Lower lobe of right lung (tissue), 2 donors: Measurements from ENCODE around the gene AURKAIP1. TPM values are rescaled to one million over a fixed set of nuclear protein-coding genes. Genes with fewer than 3 reads are reported as not detected.

Experiments
- ATAC-seq, 2 donors: fragments of 200-7000 bp; cut with Tn5 transposase; one replicate each; pipeline ENCODE4 v1.9.1; 2020 to 2022; ENCODE audit warnings: mild to moderate bottlenecking in 2 of 2, moderate library complexity in 2 of 2
- DNase-seq: peaks from one replicate; pipeline ENCODE4 v3.0.0-alpha.2; 2020
- H3K27ac ChIP-seq: fragments of 200-600 bp; one replicate; pipeline ENCODE4 v1.8.0; 2022
- H3K27me3 ChIP-seq: fragments of 200-600 bp; one replicate; pipeline ENCODE4 v1.8.0; 2022; ENCODE audit warnings: low read depth
- H3K36me3 ChIP-seq: fragments of 200-600 bp; one replicate; pipeline ENCODE4 v1.8.0; 2022; ENCODE audit warnings: mild to moderate bottlenecking
- H3K4me1 ChIP-seq: fragments of 200-600 bp; one replicate; pipeline ENCODE4 v1.8.0; 2022
- H3K4me3 ChIP-seq: fragments of 200-600 bp; one replicate; pipeline ENCODE4 v1.8.0; 2022; ENCODE audit warnings: mild to moderate bottlenecking
- H3K9me3 ChIP-seq: fragments of 200-600 bp; one replicate; pipeline ENCODE4 v1.8.0; 2022
- CTCF ChIP-seq: fragments of 200-600 bp; IDR thresholded peaks from one replicate; pipeline ENCODE4 v1.8.0; 2022; ENCODE audit warnings: antibody characterized with exemption, mild to moderate bottlenecking
- intact Hi-C: fragments of 100-400 bp; cut with DNase I; formaldehyde crosslinking; loops from one replicate; pipeline ENCODE4 v1.11.0; 2022
- total RNA-seq: library from RNA; stranded (reverse); fragmentation: NEBNext Ultra II Directional; extraction: Animal tissue kit (Norgen Biotek cat#: 25700); gene quantifications from one replicate; pipeline ENCODE4 v1.2.1, GENCODE V29; 2021
- donor health status: DM: no; HTN: yes; CAD: no; lungs with severe emphysema.

The AURKAIP1 gene
- total RNA-seq, 1 donor from 2014 or later = 82.4 TPM

DNA sequence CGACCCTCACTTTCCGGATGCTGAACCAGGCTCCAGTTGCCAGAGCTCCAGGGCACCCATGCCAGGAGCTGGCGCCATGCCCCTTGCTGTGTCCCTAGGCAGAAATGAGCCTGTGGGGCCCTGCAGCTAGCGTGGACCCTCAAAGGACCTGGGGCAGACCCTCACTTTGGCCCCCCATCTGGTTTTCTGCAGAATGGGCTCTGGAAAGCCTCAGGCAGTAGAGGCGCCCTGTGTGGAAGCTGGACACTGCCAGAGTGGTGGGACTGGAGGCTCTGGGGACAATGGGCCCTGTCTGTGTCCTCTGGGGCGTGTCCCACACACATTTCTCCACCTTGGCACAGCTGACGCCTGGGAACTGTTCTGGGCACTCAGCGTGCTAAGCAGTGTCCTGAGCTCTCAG lies 6.3 kb upstream of the AURKAIP1 start:
- Histone ChIP-seq H3K27ac (no peak overlapping the region), H3K4me3 (no peak overlapping the region), H3K4me1 (peaks cover 4% of the 10 kb centered on the region), H3K27me3 (no peaks in the 10 kb centered on the region), H3K36me3 (peaks cover 29% of the 10 kb centered on the region), H3K9me3 (no peaks in the 10 kb centered on the region)
- DNase-seq (no peak), ATAC-seq (peak in 1 of 2 donors; percentile 9)
- no peak for TF ChIP-seq CTCF
- intact Hi-C loops = no loop called here

GRCh38 chr1:1380860-1381259 lies 5.9 kb upstream of the AURKAIP1 start:
- Histone ChIP-seq H3K9me3 (no peaks in the 10 kb centered on the region), H3K36me3 (peaks cover 25% of the 10 kb centered on the region), H3K4me1 (peaks cover 8% of the 10 kb centered on the region), H3K4me3 (no peak overlapping the region), H3K27me3 (no peaks in the 10 kb centered on the region), H3K27ac (no peak overlapping the region)
- ATAC-seq (peak in 1 of 2 donors; percentile 3), DNase-seq (no peak)
- TF ChIP-seq CTCF = no peak
- intact Hi-C loops = no loop called here

GRCh38 chr1:1377540-1378205 lies 2.7 kb upstream of the AURKAIP1 start:
- no peak for DNase-seq
- Histone ChIP-seq H3K9me3 (no peaks in the 10 kb centered on the region), H3K4me3 (no peak overlapping the region), H3K4me1 (peaks cover 28% of the 10 kb centered on the region), H3K36me3 (peaks cover 27% of the 10 kb centered on the region), H3K27ac (no peak overlapping the region), H3K27me3 (no peaks in the 10 kb centered on the region)
- no peak for ATAC-seq
- TF ChIP-seq CTCF = no peak
- intact Hi-C loops = no loop called here

- ATAC-seq (no peak), DNase-seq (no peak)
- intact Hi-C loops = no loop called here
- Histone ChIP-seq H3K4me1 (peaks cover 37% of the 10 kb centered on the region), H3K4me3 (no peak overlapping the region), H3K36me3 (peaks cover 25% of the 10 kb centered on the region), H3K27ac (no peak overlapping the region), H3K9me3 (no peaks in the 10 kb centered on the region), H3K27me3 (no peaks in the 10 kb centered on the region)
- no peak for TF ChIP-seq CTCF
Observed at GRCh38 chr1:1376551-1377226, 1.7 kb upstream of the AURKAIP1 start.

DNA sequence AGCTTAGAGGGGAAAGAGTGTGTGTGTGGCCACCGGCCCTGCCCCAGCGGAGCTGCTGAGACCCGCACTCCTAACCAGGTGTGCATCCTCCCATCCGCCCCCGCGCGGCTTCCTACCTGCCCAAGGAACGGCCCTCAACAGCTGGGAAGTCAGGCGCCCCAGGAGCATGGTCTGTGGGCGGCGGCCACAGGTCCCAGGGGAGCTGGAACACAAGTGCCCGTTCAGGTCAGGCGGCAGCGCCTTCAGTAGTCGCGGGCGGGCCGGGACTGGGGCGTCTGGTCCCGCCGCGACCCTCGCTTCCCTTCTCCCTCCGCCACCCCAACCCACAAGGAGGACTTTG lies 448 bp downstream of the AURKAIP1 start:
- peak; percentile 64 for DNase-seq
- Histone ChIP-seq H3K9me3 (no peaks in the 10 kb centered on the region), H3K36me3 (peaks cover 18% of the 10 kb centered on the region), H3K27me3 (no peaks in the 10 kb centered on the region), H3K4me1 (peaks cover 45% of the 10 kb centered on the region), H3K27ac (peak overlapping the region; percentile 97), H3K4me3 (peak overlapping the region; percentile 99)
- intact Hi-C loops = no loop called here
- TF ChIP-seq CTCF = no peak
- peak; percentile 0 to 2 for ATAC-seq
